Measurements from ENCODE around the gene DST.

The DST gene

GRCh38 chr6:56690519-56691285 is 48.0 kb upstream of the DST start:
- Histone ChIP-seq H3K27me3 (ENCODE audit: insufficient read depth, low read length, poor library complexity, severe bottlenecking) (no peaks in the 10 kb centered on the region), H3K4me3 (ENCODE audit: low read length, poor library complexity, severe bottlenecking) (no peak overlapping the region), H3K36me3 (ENCODE audit: insufficient read depth, low read length) (no peaks in the 10 kb centered on the region), H3K4me1 (ENCODE audit: insufficient read depth, low read length, poor library complexity, severe bottlenecking) (no peaks in the 10 kb centered on the region), H3K9me2 (replicated peaks; ENCODE audit: low read depth, low read length) (no peaks in the 10 kb centered on the region), H3F3A (ENCODE audit: low read depth) (no peaks in the 10 kb centered on the region), H3K9ac (ENCODE audit: low read depth, low read length, poor library complexity, severe bottlenecking) (no peak overlapping the region), H2AFZ (ENCODE audit: low read length) (no peak overlapping the region), H3K4me2 (ENCODE audit: low read depth, low read length, poor library complexity, severe bottlenecking) (no peak overlapping the region), H3K9me3 (ENCODE audit: insufficient read depth, low read depth, low read length) (no peaks in the 10 kb centered on the region), H4K20me1 (ENCODE audit: insufficient read depth, low read length, poor library complexity, severe bottlenecking) (no peaks in the 10 kb centered on the region), H3K79me2 (ENCODE audit: insufficient read depth, low read length) (no peaks in the 10 kb centered on the region)
- TF ChIP-seq EZH2phosphoT487 (IDR thresholded peaks at IDR 0.05; ENCODE audit: borderline replicate concordance): no peak
- TF ChIP-seq CTCF (conservative IDR thresholded peaks at IDR 0.05; ENCODE audit: low read length): no peak

GRCh38 chr6:56689663-56690062 is 47.0 kb upstream of the DST start:
- no peak for TF ChIP-seq CTCF (conservative IDR thresholded peaks at IDR 0.05; ENCODE audit: low read length)
- TF ChIP-seq EZH2phosphoT487 (IDR thresholded peaks at IDR 0.05; ENCODE audit: borderline replicate concordance): no peak
- Histone ChIP-seq H3K4me3 (ENCODE audit: low read length, poor library complexity, severe bottlenecking) (no peak overlapping the region), H3K79me2 (ENCODE audit: insufficient read depth, low read length) (no peaks in the 10 kb centered on the region), H2AFZ (ENCODE audit: low read length) (no peak overlapping the region), H3K9ac (ENCODE audit: low read depth, low read length, poor library complexity, severe bottlenecking) (no peak overlapping the region), H3K36me3 (ENCODE audit: insufficient read depth, low read length) (no peaks in the 10 kb centered on the region), H3K9me3 (ENCODE audit: insufficient read depth, low read depth, low read length) (no peaks in the 10 kb centered on the region), H3K9me2 (replicated peaks; ENCODE audit: low read depth, low read length) (no peaks in the 10 kb centered on the region), H3K27me3 (ENCODE audit: insufficient read depth, low read length, poor library complexity, severe bottlenecking) (no peaks in the 10 kb centered on the region), H3K4me1 (ENCODE audit: insufficient read depth, low read length, poor library complexity, severe bottlenecking) (no peaks in the 10 kb centered on the region), H3F3A (ENCODE audit: low read depth) (no peaks in the 10 kb centered on the region), H3K4me2 (ENCODE audit: low read depth, low read length, poor library complexity, severe bottlenecking) (no peak overlapping the region), H4K20me1 (ENCODE audit: insufficient read depth, low read length, poor library complexity, severe bottlenecking) (no peaks in the 10 kb centered on the region)

- no peak overlapping the region for H3K4me3 ChIP-seq (ENCODE audit: low read length, poor library complexity, severe bottlenecking)
- no peaks in the 10 kb centered on the region for H3K27me3 ChIP-seq (ENCODE audit: insufficient read depth, low read length, poor library complexity, severe bottlenecking)
- no peak overlapping the region for H3K4me2 ChIP-seq (ENCODE audit: low read depth, low read length, poor library complexity, severe bottlenecking)
- no peaks in the 10 kb centered on the region for H3K9me2 ChIP-seq (replicated peaks; ENCODE audit: low read depth, low read length)
- no peak overlapping the region for H3K9ac ChIP-seq (ENCODE audit: low read depth, low read length, poor library complexity, severe bottlenecking)
- no peaks in the 10 kb centered on the region for H3K36me3 ChIP-seq (ENCODE audit: insufficient read depth, low read length)
- H3K79me2 ChIP-seq (ENCODE audit: insufficient read depth, low read length): no peaks in the 10 kb centered on the region
- no peaks in the 10 kb centered on the region for H3K4me1 ChIP-seq (ENCODE audit: insufficient read depth, low read length, poor library complexity, severe bottlenecking)
- no peaks in the 10 kb centered on the region for H3K9me3 ChIP-seq (ENCODE audit: insufficient read depth, low read depth, low read length)
- no peak overlapping the region for H2AFZ ChIP-seq (ENCODE audit: low read length)
- no peaks in the 10 kb centered on the region for H4K20me1 ChIP-seq (ENCODE audit: insufficient read depth, low read length, poor library complexity, severe bottlenecking)
- TF ChIP-seq EZH2phosphoT487 (IDR thresholded peaks at IDR 0.05; ENCODE audit: borderline replicate concordance) (no peak), CTCF (conservative IDR thresholded peaks at IDR 0.05; ENCODE audit: low read length) (no peak)
- H3F3A ChIP-seq (ENCODE audit: low read depth): no peaks in the 10 kb centered on the region
Measured at GRCh38 chr6:56689114-56689513, 46.4 kb upstream of the DST start.

Data from Loucy (cell line).